Measurements from ENCODE around the gene THBS2.

THBS2 gene

GRCh38 chr6:169172946-169173345, 80.7 kb downstream of the THBS2 start:
- Mint-ChIP-seq H3K27ac (no peak overlapping the region), H3K9me3 (no peaks in the 10 kb centered on the region), H3K27me3 (ENCODE audit: low read depth) (no peaks in the 10 kb centered on the region), H3K36me3 (ENCODE audit: low read depth) (no peaks in the 10 kb centered on the region), H3K4me1 (ENCODE audit: low read depth) (no peaks in the 10 kb centered on the region), H3K4me3 (no peak overlapping the region)

- Mint-ChIP-seq H3K27me3 (ENCODE audit: low read depth) (no peaks in the 10 kb centered on the region), H3K36me3 (ENCODE audit: low read depth) (no peaks in the 10 kb centered on the region), H3K27ac (no peak overlapping the region), H3K4me1 (ENCODE audit: low read depth) (no peaks in the 10 kb centered on the region), H3K9me3 (no peaks in the 10 kb centered on the region), H3K4me3 (no peak overlapping the region)
These were observed 81.2 kb downstream of the THBS2 start for GRCh38 chr6:169172456-169172855.

- Mint-ChIP-seq H3K27me3 (ENCODE audit: low read depth) (no peaks in the 10 kb centered on the region), H3K4me1 (ENCODE audit: low read depth) (no peaks in the 10 kb centered on the region), H3K4me3 (no peak overlapping the region), H3K9me3 (no peaks in the 10 kb centered on the region), H3K27ac (no peak overlapping the region), H3K36me3 (ENCODE audit: low read depth) (no peaks in the 10 kb centered on the region)
These were observed 81.7 kb downstream of the THBS2 start for GRCh38 chr6:169171951-169172350.

GRCh38 chr6:169171016-169171415, 82.6 kb downstream of the THBS2 start:
- Mint-ChIP-seq H3K27ac (no peak overlapping the region), H3K4me3 (no peak overlapping the region), H3K27me3 (ENCODE audit: low read depth) (no peaks in the 10 kb centered on the region), H3K9me3 (no peaks in the 10 kb centered on the region), H3K36me3 (ENCODE audit: low read depth) (no peaks in the 10 kb centered on the region), H3K4me1 (ENCODE audit: low read depth) (no peaks in the 10 kb centered on the region)

GRCh38 chr6:169170583-169170955, 83.1 kb downstream of the THBS2 start:
- Mint-ChIP-seq H3K27ac (no peak overlapping the region), H3K36me3 (ENCODE audit: low read depth) (no peaks in the 10 kb centered on the region), H3K4me1 (ENCODE audit: low read depth) (no peaks in the 10 kb centered on the region), H3K4me3 (no peak overlapping the region), H3K27me3 (ENCODE audit: low read depth) (no peaks in the 10 kb centered on the region), H3K9me3 (no peaks in the 10 kb centered on the region)

- no peak overlapping the region for H3K27ac Mint-ChIP-seq
These were observed 83.6 kb downstream of the THBS2 start for GRCh38 chr6:169169941-169170582.

GRCh38 chr6:169169375-169169774, 84.3 kb downstream of the THBS2 start:
- Mint-ChIP-seq H3K27me3 (ENCODE audit: low read depth) (no peaks in the 10 kb centered on the region), H3K4me3 (no peak overlapping the region), H3K9me3 (no peaks in the 10 kb centered on the region), H3K4me1 (ENCODE audit: low read depth) (no peaks in the 10 kb centered on the region), H3K27ac (no peak overlapping the region), H3K36me3 (ENCODE audit: low read depth) (no peaks in the 10 kb centered on the region)

More at GRCh38 chr6:169169941-169170582, 83.6 kb downstream of the THBS2 start:
- Mint-ChIP-seq H3K4me1 (ENCODE audit: low read depth) (no peaks in the 10 kb centered on the region), H3K36me3 (ENCODE audit: low read depth) (no peaks in the 10 kb centered on the region), H3K9me3 (no peaks in the 10 kb centered on the region), H3K27me3 (ENCODE audit: low read depth) (no peaks in the 10 kb centered on the region), H3K4me3 (no peak overlapping the region)

GRCh38 chr6:169168706-169169105, 84.9 kb downstream of the THBS2 start:
- Mint-ChIP-seq H3K9me3 (no peaks in the 10 kb centered on the region), H3K4me3 (no peak overlapping the region), H3K27ac (no peak overlapping the region), H3K36me3 (ENCODE audit: low read depth) (no peaks in the 10 kb centered on the region), H3K27me3 (ENCODE audit: low read depth) (no peaks in the 10 kb centered on the region), H3K4me1 (ENCODE audit: low read depth) (no peaks in the 10 kb centered on the region)

- Mint-ChIP-seq H3K9me3 (no peaks in the 10 kb centered on the region), H3K4me3 (no peak overlapping the region), H3K27ac (no peak overlapping the region), H3K36me3 (ENCODE audit: low read depth) (no peaks in the 10 kb centered on the region), H3K4me1 (ENCODE audit: low read depth) (no peaks in the 10 kb centered on the region), H3K27me3 (ENCODE audit: low read depth) (no peaks in the 10 kb centered on the region)
These were observed 85.4 kb downstream of the THBS2 start for GRCh38 chr6:169168302-169168630.

GRCh38 chr6:169167581-169168301, 85.9 kb downstream of the THBS2 start:
- Mint-ChIP-seq H3K27me3 (ENCODE audit: low read depth) (no peaks in the 10 kb centered on the region), H3K4me1 (ENCODE audit: low read depth) (no peaks in the 10 kb centered on the region), H3K4me3 (no peak overlapping the region), H3K36me3 (ENCODE audit: low read depth) (no peaks in the 10 kb centered on the region), H3K27ac (no peak overlapping the region), H3K9me3 (no peaks in the 10 kb centered on the region)

GRCh38 chr6:169166896-169167580, 86.6 kb downstream of the THBS2 start:
- Mint-ChIP-seq H3K4me3 (no peak overlapping the region), H3K27me3 (ENCODE audit: low read depth) (no peaks in the 10 kb centered on the region), H3K4me1 (ENCODE audit: low read depth) (no peaks in the 10 kb centered on the region), H3K27ac (no peak overlapping the region), H3K36me3 (ENCODE audit: low read depth) (no peaks in the 10 kb centered on the region), H3K9me3 (no peaks in the 10 kb centered on the region)

Data from T-helper 1 cell treated with Interleukin-12 subunit alpha and Interleukin-12 subunit beta and Interleukin-4 antibody, amounts not matched to agents 30 μg/mL and 1 μg/mL, for 36 hours (primary cell).